A549 treated with ZK216348 at 1 μM for 4 hours (cell line): Measurements from ENCODE around the gene IL5. TPM values are rescaled to one million over a fixed set of nuclear protein-coding genes. Genes with fewer than 3 reads are reported as not detected.

Experiments
- total RNA-seq: library from RNA; stranded (reverse); fragments of 200-300 nt; extraction: Qiagen RNA extraction; gene quantifications from 5 replicates; pipeline ENCODE4 v1.2.3, GENCODE V29; 2022; ENCODE audit warnings: low read depth

The IL5 gene
- not detected in 5 replicates for total RNA-seq

GRCh38 chr5:132543472-132544201 lies at the start of gene IL5:
TSS of gene IL5 (minus strand) at chr5:132543522. CDS start at chr5:132543478, 44 bp downstream.

GRCh38 chr5:132556763-132557477 lies 13.6 kb upstream of the IL5 start, which contains the start of gene RAD50:
TSS of gene RAD50 (plus strand) at chr5:132556977. CDS start at chr5:132557325, 348 bp downstream.

Other genes starting within 250 kb of the IL5 start
- gene SLC22A4, start 249.1 kb downstream of the IL5 start, total RNA-seq = 2.9 to 5.7 TPM (median 4.5 TPM) in 5 replicates
- 32.8 to 41.0 TPM (median 38.3 TPM) in 5 replicates for gene SLC22A5, start 173.8 kb downstream of the IL5 start, total RNA-seq
- gene IRF1, start 52.7 kb downstream of the IL5 start, total RNA-seq = 24.7 to 35.2 TPM (median 33.1 TPM) in 5 replicates
- 19.4 to 47.1 TPM (median 33.8 TPM) in 5 replicates for gene RAD50, start 13.5 kb upstream of the IL5 start, total RNA-seq
- 0.13 TPM in 1 of 5 replicates, not detected in the others for gene IL13, start 114.7 kb upstream of the IL5 start, total RNA-seq
- gene IL4, start 130.5 kb upstream of the IL5 start, total RNA-seq = not detected in 5 replicates
- 8.1 to 16.4 TPM (median 9.7 TPM) in 5 replicates for gene KIF3A, start 194.0 kb upstream of the IL5 start, total RNA-seq
- 0.06 to 0.09 TPM in 2 of 5 replicates, not detected in the others for gene CCNI2, start 203.9 kb upstream of the IL5 start, total RNA-seq
- 16.5 to 23.3 TPM (median 20.8 TPM) in 5 replicates for gene SEPTIN8, start 233.7 kb upstream of the IL5 start, total RNA-seq